ENCODE data around the gene NCF1.

- TF ChIP-seq POLR2A (IDR thresholded peaks at IDR 0.05) (no peak), CTCF (IDR thresholded peaks at IDR 0.05) (no peak)
Observed at GRCh38 chr7:74726309-74727101, 47.3 kb upstream of the NCF1 start.
